H1 (cell line): ENCODE data around the gene SPRR1A. TPM values are rescaled to one million over a fixed set of nuclear protein-coding genes. Genes with fewer than 3 reads are reported as not detected.
A peak's percentile ranks its signal among the peaks of the same experiment; 100 is the strongest.

Source experiments
- CTCF ChIA-PET: fragments of 300-600 bp; sonication (Branson Sonifier 250); formaldehyde crosslinking; loops from one replicate; lab custom pipeline; 2021; ENCODE audit not compliant: partially characterized antibody; lab: Charles Lee
- POLR2A ChIA-PET: fragments of 300-600 bp; sonication (Branson Sonifier 250); formaldehyde crosslinking; loops from one replicate; lab custom pipeline; 2021; ENCODE audit warnings: inconsistent platforms; ENCODE audit not compliant: partially characterized antibody; lab: Charles Lee
- DNase-seq, 2 experiments: peaks; one replicate each; pipeline versions ENCODE4 v3.0.0 to v3.0.0-alpha.2; 2010 to 2022; ENCODE audit warnings: low spot score in 2 of 2, low read depth in 1 of 2, mixed read lengths in 1 of 2
- FAIRE-seq: peaks from 2 replicates; lab custom pipeline; 2011; peaks lifted over from hg19 to GRCh38; lab: Jason Lieb, UNC
- H2AFZ ChIP-seq: 2 replicates; pipeline ENCODE4 v1.8.1; 2012; ENCODE audit warnings: low read length, inconsistent platforms
- H2AK5ac ChIP-seq: 2 replicates; pipeline ENCODE4 v1.6.1; 2013; ENCODE audit warnings: low read depth, low read length
- H2BK120ac ChIP-seq: replicated peaks from 2 replicates; pipeline ENCODE3; 2013; ENCODE audit warnings: low read depth, low read length, inconsistent platforms
- H2BK12ac ChIP-seq: 2 replicates; pipeline ENCODE4 v1.6.1; 2013; ENCODE audit warnings: low read depth, low read length
- H2BK15ac ChIP-seq: 2 replicates; pipeline ENCODE4 v1.6.1; 2013; ENCODE audit warnings: low read length
- H2BK20ac ChIP-seq: 2 replicates; pipeline ENCODE4 v1.6.1; 2013; ENCODE audit warnings: low read length
- H2BK5ac ChIP-seq: 2 replicates; pipeline ENCODE4 v1.6.1; 2013; ENCODE audit warnings: low read depth, low read length
- H3K14ac ChIP-seq: 2 replicates; pipeline ENCODE4 v1.6.1; 2013; ENCODE audit warnings: inconsistent platforms; ENCODE audit not compliant: insufficient read length
- H3K18ac ChIP-seq: 2 replicates; pipeline ENCODE4 v1.6.1; 2013; ENCODE audit warnings: low read length; ENCODE audit errors: extremely low read depth
- H3K23ac ChIP-seq: 2 replicates; pipeline ENCODE4 v1.6.1; 2013; ENCODE audit warnings: inconsistent platforms; ENCODE audit not compliant: insufficient read length
- H3K23me2 ChIP-seq: 2 replicates; pipeline ENCODE4 v1.6.1; 2013; ENCODE audit warnings: low read depth, low read length
- H3K27ac ChIP-seq: 2 replicates; pipeline ENCODE4 v1.6.1; 2011; ENCODE audit warnings: low read depth, low read length, inconsistent platforms
- H3K27me3 ChIP-seq, 4 experiments: replicated peaks in 1 of 4; 1 replicate in 1 of 4; 2 replicates in 3 of 4; pipeline versions ENCODE4 v1.6.1 to v1.8.1; 2011 to 2013; ENCODE audit warnings: low read length in 3 of 4, mild to moderate bottlenecking in 3 of 4, inconsistent platforms in 2 of 4, mixed read lengths in 2 of 4, moderate library complexity in 1 of 4; ENCODE audit not compliant: control insufficient read depth in 3 of 4, insufficient read depth in 3 of 4; ENCODE audit errors: extremely low read depth in 1 of 4
- H3K36me3 ChIP-seq, 4 experiments: 2 replicates each; pipeline versions ENCODE4 v1.6.1 to v1.8.1; 2011 to 2013; ENCODE audit warnings: mild to moderate bottlenecking in 4 of 4, low read length in 3 of 4, moderate library complexity in 2 of 4, control low read depth in 1 of 4, inconsistent platforms in 1 of 4; ENCODE audit not compliant: insufficient read depth in 4 of 4, control insufficient read depth in 2 of 4
- H3K4ac ChIP-seq: replicated peaks from 2 replicates; pipeline ENCODE3; 2013; ENCODE audit warnings: low read length, low read depth, mixed read lengths, inconsistent platforms; ENCODE audit not compliant: insufficient read length
- H3K4me1 ChIP-seq, 4 experiments: replicated peaks in 1 of 4; 1 replicate in 1 of 4; 2 replicates in 3 of 4; pipeline versions ENCODE4 v1.6.1 to v1.8.1; 2011 to 2013; ENCODE audit warnings: low read length in 3 of 4, inconsistent platforms in 2 of 4, mixed read lengths in 1 of 4; ENCODE audit not compliant: insufficient read depth in 4 of 4, control insufficient read depth in 3 of 4
- H3K4me2 ChIP-seq, 2 experiments: 2 replicates each; pipeline versions ENCODE4 v1.6.1 to v1.8.1; 2011 to 2013; ENCODE audit warnings: low read depth in 2 of 2, low read length in 2 of 2, control low read depth in 1 of 2, inconsistent platforms in 1 of 2, mild to moderate bottlenecking in 1 of 2; ENCODE audit not compliant: insufficient read depth in 1 of 2
- H3K4me3 ChIP-seq, 4 experiments: fragments of 200-600, 300-600 bp in 1 of 4; sonication (generic), shearing (Covaris generic), sonication (Bioruptor Twin) in 1 of 4; 2 replicates each; pipeline versions ENCODE4 v1.5.1 to v1.8.1; 2011 to 2016; ENCODE audit warnings: low read length in 4 of 4, low read depth in 3 of 4, control low read depth in 2 of 4, inconsistent platforms in 2 of 4, mild to moderate bottlenecking in 2 of 4, mixed read lengths in 1 of 4, moderate library complexity in 1 of 4; ENCODE audit not compliant: insufficient read depth in 2 of 4; ENCODE audit errors: extremely low read depth in 1 of 4
- H3K56ac ChIP-seq: replicated peaks from 2 replicates; pipeline ENCODE3; 2013; ENCODE audit warnings: low read depth, mild to moderate bottlenecking, mixed read lengths, low read length, inconsistent platforms; ENCODE audit not compliant: insufficient read length
- H3K79me1 ChIP-seq: 2 replicates; pipeline ENCODE4 v1.6.1; 2013; ENCODE audit warnings: low read depth, low read length, control low read depth
- H3K79me2 ChIP-seq, 2 experiments: 2 replicates each; pipeline versions ENCODE4 v1.6.1 to v1.8.1; 2012 to 2013; ENCODE audit warnings: low read length in 2 of 2, mild to moderate bottlenecking in 2 of 2, inconsistent platforms in 1 of 2; ENCODE audit not compliant: insufficient read depth in 2 of 2, control insufficient read depth in 1 of 2
- H3K9ac ChIP-seq, 4 experiments: replicated peaks in 1 of 4; 1 replicate in 1 of 4; 2 replicates in 3 of 4; pipeline versions ENCODE4 v1.6.1 to v1.8.1; 2011 to 2013; ENCODE audit warnings: low read depth in 3 of 4, low read length in 3 of 4, control low read depth in 2 of 4, mild to moderate bottlenecking in 2 of 4, moderate library complexity in 2 of 4, inconsistent platforms in 1 of 4; ENCODE audit errors: extremely low read depth in 1 of 4
- H3K9me3 ChIP-seq, 2 experiments: 2 replicates each; pipeline versions ENCODE4 v1.6.1 to v1.8.1; 2012 to 2013; ENCODE audit warnings: mild to moderate bottlenecking in 2 of 2, moderate library complexity in 2 of 2, control low read depth in 1 of 2, inconsistent platforms in 1 of 2, low read depth in 1 of 2, low read length in 1 of 2, mixed read lengths in 1 of 2; ENCODE audit not compliant: insufficient read depth in 2 of 2
- H4K20me1 ChIP-seq, 2 experiments: replicated peaks in 1 of 2; 2 replicates each; pipeline versions ENCODE3 to v1.8.1; 2011 to 2013; ENCODE audit warnings: inconsistent platforms in 2 of 2, low read length in 2 of 2, mild to moderate bottlenecking in 1 of 2; ENCODE audit not compliant: insufficient read depth in 2 of 2, control insufficient read depth in 1 of 2
- H4K5ac ChIP-seq: 2 replicates; pipeline ENCODE4 v1.6.1; 2013; ENCODE audit warnings: low read length, low read depth, mixed read lengths, inconsistent platforms; ENCODE audit not compliant: insufficient read length
- H4K8ac ChIP-seq: 2 replicates; pipeline ENCODE4 v1.8.0; 2013; ENCODE audit warnings: mild to moderate bottlenecking, moderate library complexity, low read length, inconsistent platforms; ENCODE audit not compliant: insufficient read depth; ENCODE audit errors: extremely low read depth
- H4K91ac ChIP-seq: replicated peaks from 2 replicates; pipeline ENCODE3; 2013; ENCODE audit warnings: low read length, mixed read lengths, inconsistent platforms; ENCODE audit not compliant: insufficient read length
- BACH1 ChIP-seq: IDR thresholded peaks from 2 replicates; pipeline ENCODE4 v1.6.1; 2012; ENCODE audit warnings: low read length, improper control_type of control experiment
- CEBPB ChIP-seq: IDR thresholded peaks from 2 replicates; pipeline ENCODE4 v1.6.1; 2012; ENCODE audit warnings: low read depth, low read length
- EP300 ChIP-seq, 2 experiments: IDR thresholded peaks; 1 replicate in 1 of 2; 2 replicates in 1 of 2; pipeline ENCODE4 v1.6.1; 2011 to 2012; ENCODE audit warnings: low read depth in 2 of 2, low read length in 2 of 2, mild to moderate bottlenecking in 2 of 2, borderline replicate concordance in 1 of 2, inconsistent platforms in 1 of 2, moderate library complexity in 1 of 2
- PHF8 ChIP-seq: fragments of 200-600 bp; sonication (generic); conservative IDR thresholded peaks from 2 replicates; pipeline ENCODE4 v1.7.1; 2012; ENCODE audit warnings: low read depth, mild to moderate bottlenecking, inconsistent platforms, low read length, moderate library complexity
- POLR2A ChIP-seq, 2 experiments: IDR thresholded peaks; 1 replicate in 1 of 2; 2 replicates in 1 of 2; pipeline ENCODE4 v1.6.1; 2011; ENCODE audit warnings: low read depth in 2 of 2, low read length in 2 of 2, mild to moderate bottlenecking in 2 of 2; ENCODE audit errors: control extremely low read depth in 1 of 2
- RNF2 ChIP-seq: fragments of 200-900, 300-1000 bp; sonication (generic); IDR thresholded peaks from 2 replicates; pipeline ENCODE4 v1.7.1; 2016; ENCODE audit warnings: borderline replicate concordance, low read depth, mild to moderate bottlenecking, antibody characterized with exemption, low read length; ENCODE audit not compliant: poor library complexity, severe bottlenecking; ENCODE audit errors: missing control alignments
- WGBS, 2 experiments: shearing (Covaris generic) in 1 of 2; methylation state at CpG; one replicate each; pipeline versions ENCODE4 v1.1.6 to v1.1.7; 2013 to 2015; ENCODE audit warnings: low lambda C conversion rate in 2 of 2, mixed read lengths in 2 of 2, inconsistent platforms in 1 of 2, low coverage in 1 of 2, missing lambda C conversion rate in 1 of 2; ENCODE audit not compliant: insufficient replicate concordance in 2 of 2, insufficient coverage in 1 of 2, insufficient read length in 1 of 2; ENCODE audit errors: extremely low coverage in 1 of 2, missing lambda C conversion rate in 1 of 2; 5-methylcytosine and 5-hydroxymethylcytosine counted together
- polyA plus RNA-seq, 7 experiments: library from polyadenylated mRNA; depleted of rRNA in 3 of 7; stranded (reverse) in 5 of 7; unstranded in 2 of 7; fragments of >200 nt in 5 of 7; fragments of 200-250 nt in 2 of 7; gene quantifications; 1 replicate in 5 of 7; 2 replicates in 1 of 7; 4 replicates in 1 of 7; pipeline versions ENCODE4 v1.2.1 to v1.2.3, GENCODE V29; 2011 to 2013; ENCODE audit warnings: missing spikeins in 2 of 7, mixed read lengths in 2 of 7
- total RNA-seq: library from RNA; stranded (reverse); fragmentation: NEBNext Ultra II Directional; extraction: Animal tissue kit (Norgen Biotek cat#: 25700); gene quantifications from 2 replicates; pipeline ENCODE4 v1.2.1, GENCODE V29; 2021
- TF ChIP-seq, protein P1 (sequence below): IDR thresholded peaks from 2 replicates; pipeline ENCODE4 v1.6.1; 2012; ENCODE audit warnings: inconsistent platforms
- TF ChIP-seq, protein P2 (sequence below): IDR thresholded peaks from 2 replicates; pipeline ENCODE4 v1.6.1; 2012; ENCODE audit warnings: inconsistent platforms
- TF ChIP-seq, protein P3 (sequence below): IDR thresholded peaks from 2 replicates; pipeline ENCODE4 v1.6.1; 2012; ENCODE audit warnings: low read length, inconsistent platforms
- TF ChIP-seq, protein P4 (sequence below): IDR thresholded peaks from 2 replicates; pipeline ENCODE4 v1.6.1; 2011; ENCODE audit warnings: low read length, improper control_type of control experiment

Gene SPRR1A
- total and polyA plus RNA-seq, 2 of the 8 experiments (the other 6 are each of a cell fraction or from before 2014, with no cell fraction given), result not detected

DNA sequence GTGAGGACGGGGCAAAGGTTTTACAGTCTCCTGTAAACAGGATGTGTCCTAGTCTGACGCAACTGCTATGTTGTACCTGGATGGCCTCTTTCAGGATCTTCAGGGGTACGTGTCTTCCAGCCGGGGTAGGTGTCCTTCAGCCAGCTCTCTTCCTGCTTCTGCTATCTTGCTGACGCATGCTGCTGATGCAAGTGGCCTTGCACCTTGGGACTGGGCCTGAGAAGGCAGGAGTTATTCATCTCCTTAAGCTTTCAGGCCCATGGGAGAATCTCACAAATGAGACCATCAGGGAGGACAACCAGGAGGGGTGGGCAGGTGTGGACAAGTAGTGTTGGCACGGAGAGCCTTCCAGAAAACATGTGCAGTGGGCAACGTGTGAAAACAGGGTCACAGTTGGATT is 39.2 kb downstream of the SPRR1A start:
- DNase-seq (no peak), FAIRE-seq (no peak)
- H3K36me3 ChIP-seq, result no peaks in the 10 kb centered on the region
- H3K23me2 ChIP-seq, result no peaks in the 10 kb centered on the region
- 90% methylated on average over 7 of the region's 7 CpGs; no CpG with 5 or more reads in 1 of the 2 experiments for WGBS, 2 experiments
- no peak overlapping the region for H3K9ac ChIP-seq
- H2BK5ac ChIP-seq, result no peak overlapping the region
- no peak overlapping the region for H2AK5ac ChIP-seq
- H3K4me2 ChIP-seq, result no peak overlapping the region
- H3K9me3 ChIP-seq, result no peaks in the 10 kb centered on the region
- ChIA-PET POLR2A (no interaction called here), CTCF (no interaction called here)
- peak overlapping the region; percentile 16; the same call in 1 of the 2 replicates for H2BK15ac ChIP-seq
- H3K4ac ChIP-seq, result no peak overlapping the region
- H2AFZ ChIP-seq, result 0 out of 2 replicates have a peak overlapping the region, but pooled peaks have one; percentile 33
- no peak overlapping the region for H3K27ac ChIP-seq
- H3K18ac ChIP-seq, result no peak overlapping the region
- H4K5ac ChIP-seq, result no peak overlapping the region
- H2BK20ac ChIP-seq, result no peak overlapping the region
- no peak overlapping the region for H3K4me3 ChIP-seq
- H2BK12ac ChIP-seq, result no peak overlapping the region
- no peak overlapping the region for H2BK120ac ChIP-seq
- H3K56ac ChIP-seq, result no peak overlapping the region
- H3K79me1 ChIP-seq, result no peaks in the 10 kb centered on the region
- H4K20me1 ChIP-seq, result no peaks in the 10 kb centered on the region
- H4K91ac ChIP-seq, result no peak overlapping the region
- H4K8ac ChIP-seq, result no peak overlapping the region
- no peaks in the 10 kb centered on the region for H3K79me2 ChIP-seq
- H3K14ac ChIP-seq, result no peak overlapping the region
- H3K4me1 ChIP-seq, result peaks cover 0 to 5% (median under 1%) of the 10 kb centered on the region in 4 experiments; a peak in 1 of 7 replicates
- H3K23ac ChIP-seq, result no peak overlapping the region
- no peaks in the 10 kb centered on the region; a peak in 1 of 7 replicates for H3K27me3 ChIP-seq
- TF ChIP-seq, protein P1, sequence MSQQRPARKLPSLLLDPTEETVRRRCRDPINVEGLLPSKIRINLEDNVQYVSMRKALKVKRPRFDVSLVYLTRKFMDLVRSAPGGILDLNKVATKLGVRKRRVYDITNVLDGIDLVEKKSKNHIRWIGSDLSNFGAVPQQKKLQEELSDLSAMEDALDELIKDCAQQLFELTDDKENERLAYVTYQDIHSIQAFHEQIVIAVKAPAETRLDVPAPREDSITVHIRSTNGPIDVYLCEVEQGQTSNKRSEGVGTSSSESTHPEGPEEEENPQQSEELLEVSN, result no peak
- TF ChIP-seq, protein P2, sequence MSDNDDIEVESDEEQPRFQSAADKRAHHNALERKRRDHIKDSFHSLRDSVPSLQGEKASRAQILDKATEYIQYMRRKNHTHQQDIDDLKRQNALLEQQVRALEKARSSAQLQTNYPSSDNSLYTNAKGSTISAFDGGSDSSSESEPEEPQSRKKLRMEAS, result no peak
- TF ChIP-seq PHF8, result no peak
- no peak for TF ChIP-seq POLR2A (IDR thresholded peaks at IDR 0.05; ENCODE audit: control extremely low read depth in 1 of 2, low read depth in 2 of 2, low read length in 2 of 2)
- TF ChIP-seq RNF2, result no peak
- no peak for TF ChIP-seq CEBPB
- TF ChIP-seq, protein P3, sequence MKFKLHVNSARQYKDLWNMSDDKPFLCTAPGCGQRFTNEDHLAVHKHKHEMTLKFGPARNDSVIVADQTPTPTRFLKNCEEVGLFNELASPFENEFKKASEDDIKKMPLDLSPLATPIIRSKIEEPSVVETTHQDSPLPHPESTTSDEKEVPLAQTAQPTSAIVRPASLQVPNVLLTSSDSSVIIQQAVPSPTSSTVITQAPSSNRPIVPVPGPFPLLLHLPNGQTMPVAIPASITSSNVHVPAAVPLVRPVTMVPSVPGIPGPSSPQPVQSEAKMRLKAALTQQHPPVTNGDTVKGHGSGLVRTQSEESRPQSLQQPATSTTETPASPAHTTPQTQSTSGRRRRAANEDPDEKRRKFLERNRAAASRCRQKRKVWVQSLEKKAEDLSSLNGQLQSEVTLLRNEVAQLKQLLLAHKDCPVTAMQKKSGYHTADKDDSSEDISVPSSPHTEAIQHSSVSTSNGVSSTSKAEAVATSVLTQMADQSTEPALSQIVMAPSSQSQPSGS, result no peak
- TF ChIP-seq BACH1, result no peak
- TF ChIP-seq, protein P4, sequence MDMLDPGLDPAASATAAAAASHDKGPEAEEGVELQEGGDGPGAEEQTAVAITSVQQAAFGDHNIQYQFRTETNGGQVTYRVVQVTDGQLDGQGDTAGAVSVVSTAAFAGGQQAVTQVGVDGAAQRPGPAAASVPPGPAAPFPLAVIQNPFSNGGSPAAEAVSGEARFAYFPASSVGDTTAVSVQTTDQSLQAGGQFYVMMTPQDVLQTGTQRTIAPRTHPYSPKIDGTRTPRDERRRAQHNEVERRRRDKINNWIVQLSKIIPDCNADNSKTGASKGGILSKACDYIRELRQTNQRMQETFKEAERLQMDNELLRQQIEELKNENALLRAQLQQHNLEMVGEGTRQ, result no peak
- TF ChIP-seq EP300 (IDR thresholded peaks at IDR 0.05; ENCODE audit: borderline replicate concordance in 1 of 2, low read depth in 2 of 2, low read length in 2 of 2), result no peak
